ENCODE results near the gene PRSS38.

The PRSS38 gene

DNA sequence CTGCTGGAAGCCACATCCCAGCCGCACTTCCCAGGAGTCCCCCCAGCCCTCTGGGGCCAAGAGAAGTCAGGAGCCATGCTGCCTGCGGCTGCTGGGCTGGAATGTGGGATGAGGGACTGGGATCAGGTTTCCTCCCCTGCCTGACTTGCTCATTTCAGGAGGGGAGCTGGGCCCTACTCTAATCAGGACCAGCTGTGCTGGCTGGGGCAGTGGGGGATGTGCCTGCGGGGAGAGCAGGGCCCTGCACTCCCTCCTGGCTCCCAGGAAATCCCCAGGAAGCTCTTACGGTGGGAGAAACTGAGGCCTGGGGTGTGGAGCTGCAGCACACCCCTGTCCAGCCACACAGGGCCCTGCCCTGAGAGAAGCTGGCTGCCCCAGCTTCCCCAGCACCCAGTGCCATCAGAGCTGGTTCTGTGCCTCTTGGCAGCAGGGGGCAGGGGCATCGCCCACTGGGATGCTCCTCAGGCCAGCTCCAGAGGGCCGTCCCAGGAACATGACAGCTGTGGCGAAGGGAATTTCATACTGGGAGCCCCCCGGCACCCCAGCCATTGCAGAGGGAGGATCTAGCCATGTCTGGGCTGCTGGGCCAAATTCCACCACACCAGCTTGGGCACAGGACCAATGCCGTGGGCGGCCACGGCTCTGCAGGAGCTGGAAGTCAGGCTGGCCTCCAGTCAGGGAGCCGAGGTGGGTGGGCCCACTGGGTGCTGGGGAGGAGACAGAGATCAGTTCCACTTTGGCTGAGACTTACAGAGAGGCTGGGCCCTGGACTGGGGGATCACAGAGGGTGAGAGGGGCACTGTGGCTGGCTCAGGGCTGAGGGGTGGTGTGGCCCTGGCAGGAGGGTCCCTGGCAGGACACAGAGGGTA is 21.3 kb upstream of the PRSS38 start:
- peak; percentile 87 for DNase-seq

DNA sequence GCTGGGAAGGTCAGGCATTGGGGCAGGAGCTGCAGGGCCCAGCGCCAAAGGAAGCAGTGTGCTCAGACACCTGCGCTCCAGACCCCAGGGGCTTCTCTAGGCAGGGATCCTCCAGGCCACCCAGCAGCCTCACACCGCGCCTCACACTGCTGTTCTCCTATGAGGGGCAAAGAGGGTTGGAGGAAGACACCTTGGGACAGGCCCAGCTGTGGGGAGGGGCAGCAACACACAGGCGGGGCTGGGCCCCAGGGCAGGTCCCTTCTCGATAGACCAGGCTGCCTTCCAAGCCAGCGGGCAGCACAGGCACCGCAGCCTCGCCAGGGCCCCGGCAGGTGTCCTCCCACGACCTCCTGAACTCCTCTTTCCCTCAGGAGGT is 20.7 kb upstream of the PRSS38 start:
- no peak for DNase-seq

DNA sequence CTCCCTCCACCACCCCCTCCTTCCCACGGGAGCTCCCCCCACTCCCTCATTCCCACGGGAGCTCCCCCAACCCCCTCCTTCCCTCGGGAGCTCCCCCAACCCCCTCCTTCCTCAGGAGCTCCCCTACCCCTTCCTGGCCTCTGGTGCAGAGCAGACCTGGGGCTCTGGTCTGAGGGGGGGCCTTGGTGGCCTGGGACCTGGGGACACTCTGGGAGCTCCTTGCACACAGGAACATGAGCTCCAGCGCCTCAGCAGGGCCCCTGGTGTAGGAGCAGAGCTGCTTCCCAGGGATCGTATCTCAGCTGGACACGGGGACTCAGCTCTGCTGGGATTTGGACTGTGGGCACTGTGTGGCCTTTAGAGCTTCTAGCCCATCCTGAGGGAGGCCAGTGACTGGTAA is 19.7 kb upstream of the PRSS38 start:
- DNase-seq, result no peak

DNA sequence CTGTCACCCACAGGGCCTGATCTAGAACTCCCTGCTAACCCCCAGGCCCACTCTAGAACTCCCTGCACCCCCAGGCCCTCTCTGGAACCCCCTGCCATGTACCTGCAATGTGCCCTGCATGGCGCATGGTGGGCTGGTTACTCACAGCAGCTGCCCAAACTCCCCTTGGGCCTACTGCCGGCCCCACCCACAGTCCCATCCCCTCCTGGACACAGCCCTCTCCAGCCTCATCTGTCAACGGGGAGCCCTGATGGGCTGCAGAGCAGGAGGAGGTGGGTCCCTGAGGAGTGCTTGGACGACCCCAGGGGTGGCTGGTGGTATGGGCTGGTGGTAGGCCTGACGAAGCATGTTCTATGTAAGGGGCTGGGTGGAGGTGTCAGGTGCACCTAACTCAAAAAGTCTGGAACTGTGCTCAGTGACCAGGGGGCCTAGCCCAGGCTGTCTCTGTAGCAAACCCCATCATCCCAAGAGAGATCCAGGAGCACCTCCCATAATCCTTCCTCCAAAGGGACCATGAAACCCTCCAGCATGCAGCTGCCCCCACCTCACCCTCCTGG is 19.0 kb upstream of the PRSS38 start:
- no peak for DNase-seq

DNA sequence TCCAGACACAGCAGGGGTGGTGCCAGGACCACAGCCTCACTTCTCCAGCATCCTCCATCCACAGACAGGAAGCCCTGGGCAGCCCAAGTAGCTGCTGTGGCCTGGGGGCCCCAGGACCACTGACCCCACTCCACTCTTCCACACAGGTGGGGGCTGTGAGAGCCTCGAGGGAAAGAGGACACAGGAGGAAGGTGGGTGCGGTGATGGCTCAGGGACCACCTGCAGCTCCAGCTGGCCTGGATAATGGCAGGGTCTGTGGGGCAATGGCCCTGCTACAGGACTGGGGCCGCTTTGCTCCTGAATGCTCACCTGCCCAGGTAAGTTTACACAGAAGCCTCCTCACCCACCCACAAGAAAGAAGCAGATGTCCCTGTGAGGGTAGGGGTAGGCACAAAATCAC is 18.3 kb upstream of the PRSS38 start:
- no peak for DNase-seq

DNA sequence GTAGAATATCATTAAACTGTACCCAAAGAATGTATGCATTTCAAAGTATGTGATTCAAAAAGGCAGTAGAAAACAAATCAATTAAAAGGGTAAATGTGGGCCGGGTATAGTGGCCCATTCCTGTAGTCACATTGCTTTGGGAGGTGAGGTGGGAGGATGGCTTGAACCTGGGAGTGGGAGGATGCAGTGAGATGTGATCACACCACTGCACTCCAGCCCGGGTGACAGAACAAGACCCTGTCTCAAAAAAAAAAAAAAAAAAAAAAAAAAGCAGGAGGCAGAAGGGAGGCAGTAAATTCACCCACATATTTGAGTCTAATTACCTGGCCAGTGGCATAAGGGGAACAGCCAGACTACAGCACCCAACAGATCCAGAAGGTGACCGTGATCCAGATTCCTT is 17.9 kb upstream of the PRSS38 start:
- DNase-seq, result no peak

DNA sequence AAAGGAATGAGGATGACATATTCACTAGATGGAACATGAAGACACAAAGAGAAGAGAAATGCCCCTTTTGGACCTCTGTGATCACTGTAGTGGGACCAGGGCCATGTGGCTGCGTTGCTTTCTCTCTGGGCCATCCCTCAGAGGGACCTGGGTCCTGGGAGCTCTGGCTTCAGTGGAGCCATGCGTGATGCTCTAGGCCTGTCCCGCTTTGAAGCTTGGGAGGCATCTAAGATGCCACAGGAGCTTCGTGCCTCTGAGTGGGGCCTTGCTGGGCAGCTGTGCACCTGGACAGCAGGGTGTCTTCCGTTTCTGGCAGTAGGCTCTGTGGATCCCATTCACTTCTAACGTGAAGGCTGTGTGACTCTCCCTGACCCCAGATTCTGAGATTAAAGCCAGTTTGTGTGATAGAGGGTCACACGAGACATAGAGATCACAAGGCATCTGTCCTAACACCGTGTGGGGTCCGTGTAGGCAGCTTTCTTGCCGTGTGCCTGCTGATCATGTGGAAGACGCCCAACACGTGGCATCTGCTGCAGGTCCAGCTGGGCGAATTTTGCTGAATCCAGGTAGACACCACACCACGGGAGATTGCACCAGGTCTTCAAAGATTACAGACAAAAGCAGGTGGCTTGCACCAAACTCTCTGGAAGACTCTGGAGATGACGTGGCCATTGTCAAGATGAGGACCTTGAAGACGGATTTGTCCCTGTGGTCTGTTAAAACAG is 17.2 kb upstream of the PRSS38 start:
- DNase-seq, result no peak

DNA sequence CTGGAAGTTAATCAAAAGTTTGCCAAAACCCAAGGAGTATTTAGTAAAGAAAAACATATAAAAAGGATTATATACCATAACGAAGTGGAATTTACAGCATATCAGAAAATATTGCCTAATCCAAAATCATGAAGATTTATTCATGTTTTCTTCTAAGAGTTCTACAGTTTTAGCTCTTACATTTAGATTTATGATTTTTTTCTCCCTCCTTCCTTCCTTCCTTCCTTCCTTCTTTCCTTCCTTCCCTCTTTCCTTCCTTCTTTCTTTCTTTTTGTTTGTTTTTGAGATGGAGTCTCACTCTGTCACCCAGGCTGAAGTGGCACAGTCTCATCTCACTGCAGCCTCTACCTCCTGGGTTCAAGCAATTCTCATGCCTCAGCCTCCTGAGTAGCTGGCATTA is 15.7 kb upstream of the PRSS38 start:
- no peak for DNase-seq

DNA sequence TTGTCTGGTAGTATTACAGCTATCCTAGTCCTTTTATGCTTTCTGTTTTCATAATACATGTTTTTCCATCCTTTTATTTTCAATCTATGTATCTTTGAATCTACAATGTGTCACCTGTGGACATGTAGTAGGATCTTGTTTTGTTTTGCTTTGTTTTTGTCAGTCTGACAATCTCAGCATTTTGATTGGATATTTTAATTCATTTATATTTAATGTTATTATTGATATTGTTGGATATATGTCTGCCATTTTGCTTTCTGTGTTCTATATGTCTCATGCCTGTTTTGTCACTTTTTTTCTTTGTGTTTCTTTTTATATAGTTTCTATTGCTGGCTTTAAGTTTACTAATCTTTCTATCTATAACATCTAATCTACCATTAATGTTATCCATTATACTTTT is 11.5 kb upstream of the PRSS38 start:
- DNase-seq, result no peak

DNA sequence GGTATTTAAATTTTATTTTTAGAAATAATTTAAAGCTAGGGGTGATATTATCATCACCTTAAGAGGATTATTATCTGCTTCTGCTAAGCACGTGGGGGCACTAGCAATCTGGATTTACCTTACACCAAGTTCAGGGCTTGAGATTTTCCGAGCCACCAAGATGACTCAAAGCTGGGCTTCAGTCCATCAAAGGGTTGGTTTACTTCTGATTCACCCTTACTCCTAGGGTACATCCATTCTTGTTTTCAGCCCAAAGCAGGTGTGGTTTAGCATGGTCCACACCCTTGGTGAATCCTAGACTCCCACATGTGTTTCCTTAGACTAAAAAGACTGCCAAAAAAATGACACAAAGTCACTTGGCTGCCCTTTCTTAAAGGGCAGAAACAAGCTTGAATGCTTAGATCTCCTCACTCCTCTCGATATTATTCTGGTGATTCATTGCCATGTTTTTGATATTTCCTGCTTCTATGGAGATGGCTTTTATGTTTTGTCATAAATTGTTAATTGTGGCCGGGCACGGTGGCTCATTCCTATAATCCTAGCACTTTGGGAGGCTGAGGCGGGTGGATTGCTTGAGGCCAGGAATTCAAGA is 9.8 kb upstream of the PRSS38 start:
- no peak for DNase-seq

DNA sequence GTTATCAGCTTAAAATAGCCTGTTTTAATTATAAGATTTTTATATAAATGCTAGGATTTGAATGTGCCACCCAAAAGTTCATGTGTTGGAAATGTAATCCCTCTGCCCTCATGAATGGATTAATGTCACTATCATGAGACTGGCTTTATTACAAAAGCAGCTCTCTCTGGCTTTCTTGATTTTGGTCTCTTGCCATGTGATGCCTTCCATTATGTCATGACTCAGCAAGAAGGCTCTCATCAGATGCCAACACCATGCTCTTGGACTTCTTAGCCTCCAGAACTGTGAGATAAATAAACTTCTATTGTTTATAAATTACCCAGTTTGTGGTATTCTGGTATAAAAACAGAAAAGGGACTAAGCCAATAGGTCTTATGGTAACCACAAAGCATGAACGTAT is 6.9 kb upstream of the PRSS38 start:
- DNase-seq, result no peak

DNA sequence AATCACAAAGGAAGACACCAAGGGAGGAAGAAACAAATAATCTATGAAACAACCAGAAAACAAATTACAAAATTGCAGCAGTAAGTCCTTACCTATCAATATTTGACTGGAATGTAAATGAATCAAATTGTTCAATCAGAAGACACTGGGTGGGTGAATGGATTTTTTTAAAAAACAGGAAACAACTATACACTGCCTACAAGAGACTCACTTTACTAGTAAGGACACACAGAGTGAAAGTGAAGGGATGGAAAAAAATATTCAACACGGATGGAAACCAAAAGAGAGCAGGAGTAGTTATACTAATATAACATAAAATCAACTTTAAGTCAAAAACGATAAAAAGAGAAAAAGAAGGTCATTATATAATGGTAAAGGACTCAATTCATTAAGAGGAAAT is 6.4 kb upstream of the PRSS38 start:
- DNase-seq, result no peak

DNA sequence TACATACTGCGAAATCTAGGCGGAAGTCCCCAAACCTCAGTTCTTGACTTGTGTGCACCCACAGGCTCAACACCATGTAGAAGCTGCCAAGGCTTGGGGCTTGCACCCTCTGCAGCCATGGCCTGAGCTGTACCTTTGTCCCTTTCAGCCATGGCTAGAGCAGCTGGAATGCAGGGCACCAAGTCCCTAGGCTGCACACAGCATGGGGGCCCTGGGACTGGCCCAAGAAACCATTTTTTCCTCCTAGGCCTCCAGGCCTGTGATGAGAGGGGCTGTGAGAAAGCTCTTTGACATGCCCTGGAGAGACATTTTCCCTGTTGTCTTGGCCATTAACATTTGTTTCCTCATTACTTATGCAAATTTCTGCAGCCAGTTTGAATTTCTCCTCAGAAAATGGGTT is 1.5 kb upstream of the PRSS38 start:
- no peak for DNase-seq

DNA sequence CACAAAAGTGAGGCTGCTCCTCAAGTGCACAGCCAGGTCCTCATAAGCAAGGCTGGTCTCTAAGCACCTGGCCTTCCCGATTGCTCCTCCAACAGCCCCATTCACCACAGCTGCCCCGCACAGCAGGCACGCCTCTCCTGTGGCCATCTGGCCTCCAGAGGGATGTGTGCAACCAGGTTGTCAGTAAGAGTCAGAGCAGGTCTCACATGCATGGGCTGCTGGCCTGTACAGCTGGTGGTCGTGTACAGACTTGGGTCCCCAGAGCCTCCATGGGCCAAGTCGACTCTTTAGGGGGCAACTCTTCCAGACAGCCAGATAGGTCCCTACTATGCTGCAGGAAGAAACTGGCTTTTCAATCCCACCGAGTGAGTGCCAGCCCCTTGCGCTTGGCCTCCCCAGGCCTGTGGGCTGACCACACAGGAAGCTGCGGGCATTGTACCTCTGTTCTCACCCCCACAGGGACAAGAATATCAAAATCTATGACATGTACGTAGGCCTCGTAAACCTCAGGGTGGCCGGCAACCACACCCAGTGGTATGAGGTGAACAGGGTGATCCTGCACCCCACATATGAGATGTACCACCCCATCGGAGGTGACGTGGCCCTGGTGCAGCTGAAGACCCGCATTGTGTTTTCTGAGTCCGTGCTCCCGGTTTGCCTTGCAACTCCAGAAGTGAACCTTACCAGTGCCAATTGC is 1.4 kb downstream of the PRSS38 start:
- no peak for DNase-seq

DNA sequence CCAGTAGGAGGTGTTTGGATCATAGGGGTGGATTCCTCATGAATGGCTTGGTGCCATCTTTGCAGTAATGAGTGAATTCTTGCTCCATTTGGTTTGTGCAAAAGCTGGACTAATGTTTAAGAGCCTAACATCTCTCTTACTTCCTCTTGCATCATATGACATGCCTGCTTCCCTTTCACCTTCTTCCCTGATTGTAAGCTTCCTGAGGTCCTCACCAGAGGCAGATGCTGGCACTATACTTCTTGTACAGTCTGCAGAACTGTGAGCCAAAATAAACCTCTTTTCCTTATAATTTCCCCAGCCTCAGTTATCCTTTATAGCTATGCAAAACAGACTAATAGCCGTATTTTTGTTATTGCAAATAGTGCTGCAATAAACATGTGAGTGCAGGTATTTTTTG is 8.1 kb downstream of the PRSS38 start:
- no peak for DNase-seq

DNA sequence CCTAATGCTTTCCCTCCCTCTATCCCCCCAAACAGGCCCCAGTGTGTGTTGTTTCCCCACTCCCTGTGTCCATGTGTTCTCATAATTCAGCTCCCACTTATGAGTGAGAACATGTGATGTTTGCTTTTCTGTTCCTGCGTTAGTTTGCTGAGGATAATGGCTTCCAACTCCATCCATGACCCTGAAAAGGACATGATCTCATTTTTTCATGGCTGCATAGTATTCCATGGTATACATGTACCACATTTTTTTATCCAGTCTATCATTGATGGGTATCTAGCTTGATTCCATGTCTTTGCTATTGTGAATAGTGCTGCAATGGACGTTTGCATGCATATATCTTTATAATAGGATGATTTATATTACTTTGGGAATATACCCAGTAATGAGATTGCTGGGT is 8.7 kb downstream of the PRSS38 start:
- no peak for DNase-seq

DNA sequence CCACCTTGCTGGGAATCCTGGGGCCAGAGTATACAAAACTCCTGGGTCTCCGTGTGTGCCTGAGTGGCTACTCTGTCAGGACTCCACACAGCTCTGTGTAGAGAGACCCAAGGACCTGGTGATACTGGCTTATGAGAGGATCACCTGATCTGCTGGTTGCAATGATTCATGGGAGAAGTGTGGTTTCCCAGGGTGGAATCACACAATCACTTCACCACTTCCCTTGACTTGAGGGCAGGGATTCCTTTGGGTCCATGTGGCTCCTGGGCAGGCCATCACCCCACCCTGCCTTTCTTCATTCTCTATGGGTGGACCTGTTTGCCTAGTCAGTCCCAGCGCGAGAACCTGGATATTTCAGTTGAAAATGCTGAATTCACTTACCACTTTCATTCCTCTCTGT is 13.3 kb downstream of the PRSS38 start:
- DNase-seq, result no peak

DNA sequence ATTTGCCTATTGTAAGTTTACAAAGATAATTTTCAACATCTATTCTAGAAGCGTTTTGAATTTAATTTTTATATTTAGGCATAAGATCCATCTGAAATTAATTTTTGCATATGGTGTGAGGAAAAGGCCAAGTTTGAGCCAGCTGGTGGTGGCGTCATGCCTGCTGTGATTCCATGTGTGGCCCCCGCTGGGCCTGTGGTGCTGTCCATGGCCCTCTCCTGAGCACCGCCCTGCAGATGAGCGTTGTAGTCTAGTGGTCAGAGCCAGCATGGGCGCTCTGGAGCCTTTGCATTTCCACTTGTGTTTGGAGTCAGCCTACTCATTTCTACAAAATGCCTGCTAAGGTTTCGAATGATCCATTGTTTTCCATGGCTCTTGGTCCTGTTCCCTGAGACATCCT is 22.7 kb downstream of the PRSS38 start:
- DNase-seq, result no peak

DNA sequence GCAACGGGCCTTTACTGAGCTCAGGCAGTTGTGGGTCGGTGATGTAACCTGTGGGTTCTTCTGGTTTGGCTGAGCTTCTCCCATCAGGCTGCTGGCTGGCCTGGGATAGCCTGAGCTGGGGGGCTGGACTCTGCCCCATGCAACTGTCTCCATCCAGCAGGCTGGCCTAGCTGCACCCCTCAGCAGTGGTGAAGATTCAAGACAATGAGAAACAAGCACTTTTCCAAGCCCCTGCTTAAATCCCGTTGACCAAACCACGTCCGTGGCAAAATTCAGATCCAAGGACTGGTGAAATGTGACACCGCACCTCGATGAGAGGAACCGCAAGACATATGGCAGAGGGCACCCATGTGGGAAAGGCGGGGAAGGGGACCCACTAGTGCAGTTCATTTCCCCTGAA is 25.6 kb downstream of the PRSS38 start:
- no peak for DNase-seq

DNA sequence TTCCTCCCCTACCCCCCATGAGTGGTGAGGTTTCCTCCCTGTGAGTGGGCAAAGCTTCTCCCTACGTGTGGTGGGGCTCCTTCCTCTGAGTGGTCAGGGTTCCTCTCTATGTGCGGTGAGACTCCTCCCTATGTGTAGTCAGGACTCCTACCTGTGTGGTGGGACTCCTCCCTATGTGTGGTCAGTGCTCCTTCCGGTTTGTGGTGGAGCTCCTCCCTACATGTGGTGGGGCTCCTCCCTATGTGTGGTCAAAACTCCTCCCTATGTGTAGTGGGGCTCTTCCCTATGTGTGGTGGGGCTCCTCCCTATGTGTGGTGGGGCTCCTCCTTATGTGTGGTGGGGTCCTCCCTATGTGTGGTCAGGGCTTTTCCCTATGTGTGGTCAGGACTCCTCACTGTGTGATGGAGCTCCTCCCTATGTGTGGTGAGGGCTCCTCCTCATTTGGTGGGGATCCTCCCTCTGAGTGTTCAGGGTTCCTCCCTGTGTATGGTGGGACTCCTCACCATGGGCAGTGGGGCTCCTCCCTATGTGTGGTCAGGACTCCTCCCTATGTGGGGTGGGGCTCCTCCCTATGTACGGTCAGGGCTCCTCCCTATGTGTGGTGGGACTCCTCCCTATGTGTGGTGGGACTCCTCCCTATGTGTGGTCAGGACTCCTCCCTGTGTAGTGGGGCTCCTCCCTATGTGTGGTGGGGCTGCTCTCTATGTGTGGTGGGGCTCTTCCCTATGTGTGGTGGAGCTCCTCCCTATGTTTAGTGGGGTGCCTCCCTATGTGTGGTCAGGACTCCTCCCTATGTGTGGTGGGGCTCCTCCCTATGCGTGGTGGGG is 29.1 kb downstream of the PRSS38 start:
- no peak for DNase-seq

DNA sequence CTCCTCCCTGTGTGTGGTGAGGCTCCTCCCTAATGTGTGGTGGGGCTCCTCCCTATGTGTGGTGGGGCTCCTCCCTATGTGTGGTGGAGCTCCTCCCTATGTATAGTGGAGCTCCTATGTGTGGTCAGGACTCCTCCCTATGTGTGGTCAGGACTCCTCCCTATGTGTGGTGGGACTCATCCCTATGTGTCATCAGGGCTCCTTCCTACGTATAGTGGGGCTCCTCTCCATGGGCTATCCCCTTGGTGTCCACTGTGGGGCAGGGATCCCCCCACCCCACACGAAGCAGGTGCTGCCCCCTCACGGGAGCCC is 29.6 kb downstream of the PRSS38 start:
- DNase-seq, result no peak

DNA sequence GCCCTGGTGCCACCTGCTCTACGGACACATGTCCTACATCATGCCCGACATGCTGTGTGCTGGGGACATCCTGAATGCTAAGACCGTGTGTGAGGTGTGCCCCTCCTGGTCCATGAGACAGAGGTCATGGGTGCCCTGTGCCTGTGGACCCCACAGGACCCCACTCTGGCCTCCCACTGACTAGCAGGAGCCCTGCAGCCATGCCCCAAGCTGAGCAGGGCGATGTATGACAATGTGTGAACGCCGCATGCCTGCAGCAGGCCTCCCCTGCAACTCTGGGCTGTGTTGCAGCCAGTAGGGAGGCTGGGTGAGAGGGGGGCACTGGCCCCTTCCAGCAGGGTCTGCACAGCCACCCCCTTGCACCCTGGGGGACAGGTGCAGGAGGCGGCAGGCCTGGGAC is 30.0 kb downstream of the PRSS38 start:
- no peak for DNase-seq
